ENCODE measurements around the gene UNC45B. TPM values are rescaled to one million over a fixed set of nuclear protein-coding genes. Genes with fewer than 3 reads are reported as not detected.

Gene UNC45B
- total and polyA plus RNA-seq, 3 donors from 2014 or later, result 0.68 to 2.2 (median 1.1) TPM

- WGBS, 2 donors, result 20 to 44% methylated on average over 1 to 3 of the region's 3 CpGs
- no peak overlapping the region for H3K27ac ChIP-seq
- TF ChIP-seq POLR2A (IDR thresholded peaks at IDR 0.05) (no peak), CTCF (IDR thresholded peaks at IDR 0.05) (no peak)
- H3K36me3 ChIP-seq (ENCODE audit: low read depth, missing control alignments), result no peaks in the 10 kb centered on the region
- intact Hi-C loops (cut with DNase I; ENCODE audit: low total_unique reads), result no loop called here
- H3K27me3 ChIP-seq, result no peaks in the 10 kb centered on the region
- no peak for DNase-seq
- no peaks in the 10 kb centered on the region for H3K9me3 ChIP-seq
- H3K4me3 ChIP-seq, result no peak overlapping the region
- H3K4me1 ChIP-seq, result no peaks in the 10 kb centered on the region
These were observed 19.4 kb downstream of the UNC45B start for GRCh38 chr17:35167046-35167445.

GRCh38 chr17:35167666-35168065, 20.0 kb downstream of the UNC45B start:
- Histone ChIP-seq H3K9me3 (no peaks in the 10 kb centered on the region), H3K4me1 (no peaks in the 10 kb centered on the region), H3K4me3 (no peak overlapping the region), H3K27ac (no peak overlapping the region), H3K36me3 (ENCODE audit: low read depth, missing control alignments) (no peaks in the 10 kb centered on the region), H3K27me3 (no peaks in the 10 kb centered on the region)
- no peak for DNase-seq
- WGBS, 2 donors, result 89 to 100% methylated on average over 1 of the region's 1 CpG
- intact Hi-C loops (cut with DNase I; ENCODE audit: low total_unique reads), result no loop called here
- TF ChIP-seq POLR2A (IDR thresholded peaks at IDR 0.05) (no peak), CTCF (IDR thresholded peaks at IDR 0.05) (no peak)

GRCh38 chr17:35169835-35170363, 22.3 kb downstream of the UNC45B start:
- intact Hi-C loops (cut with DNase I; ENCODE audit: low total_unique reads), result no loop called here
- DNase-seq, result no peak
- no peak overlapping the region for H3K27ac ChIP-seq
- no peaks in the 10 kb centered on the region for H3K9me3 ChIP-seq
- H3K4me1 ChIP-seq, result no peaks in the 10 kb centered on the region
- no peak overlapping the region for H3K4me3 ChIP-seq
- no peaks in the 10 kb centered on the region for H3K36me3 ChIP-seq (ENCODE audit: low read depth, missing control alignments)
- no peak for TF ChIP-seq CTCF (IDR thresholded peaks at IDR 0.05)
- TF ChIP-seq POLR2A (IDR thresholded peaks at IDR 0.05), result no peak
- 92 to 100% methylated on average over 3 to 17 of the region's 17 CpGs for WGBS, 2 donors
- H3K27me3 ChIP-seq, result no peaks in the 10 kb centered on the region

- Histone ChIP-seq H3K27me3 (no peaks in the 10 kb centered on the region), H3K4me3 (no peak overlapping the region), H3K9me3 (no peaks in the 10 kb centered on the region), H3K27ac (no peak overlapping the region), H3K4me1 (no peaks in the 10 kb centered on the region), H3K36me3 (ENCODE audit: low read depth, missing control alignments) (no peaks in the 10 kb centered on the region)
- WGBS, 2 donors, result 77 to 88% methylated on average over 17 to 18 of the region's 18 CpGs
- intact Hi-C loops (cut with DNase I; ENCODE audit: low total_unique reads), result no loop called here
- no peak for DNase-seq
- TF ChIP-seq CTCF (IDR thresholded peaks at IDR 0.05), result no peak
- no peak for TF ChIP-seq POLR2A (IDR thresholded peaks at IDR 0.05)
These were observed 23.6 kb downstream of the UNC45B start for GRCh38 chr17:35170968-35171771.

Measured in testis (tissue), 3 donors.